ENCODE data around the gene ARIH2.

ARIH2 gene

GRCh38 chr3:48974076-48974864 lies 55.6 kb downstream of the ARIH2 start:
- DNase-seq (ENCODE audit: low read depth, low spot score) = no peak

DNA sequence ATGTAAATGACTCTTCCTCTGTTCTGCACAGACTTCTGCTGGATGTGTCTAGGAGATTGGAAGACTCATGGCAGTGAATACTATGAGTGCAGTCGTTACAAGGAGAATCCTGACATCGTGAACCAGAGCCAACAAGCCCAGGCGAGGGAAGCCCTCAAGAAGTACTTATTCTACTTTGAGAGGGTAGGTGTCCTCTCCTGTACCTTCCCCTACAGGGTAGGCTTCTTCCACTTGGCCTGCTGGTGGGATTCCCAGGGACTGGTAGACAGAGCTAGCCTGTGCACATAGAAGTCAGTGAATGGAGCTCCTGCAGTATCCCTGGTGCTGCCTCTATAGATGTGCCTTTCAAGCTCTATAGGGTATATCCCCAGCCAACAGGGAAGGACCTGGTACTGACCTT lies 60.8 kb downstream of the ARIH2 start:
- no peak for DNase-seq (ENCODE audit: low read depth, low spot score)

DNA sequence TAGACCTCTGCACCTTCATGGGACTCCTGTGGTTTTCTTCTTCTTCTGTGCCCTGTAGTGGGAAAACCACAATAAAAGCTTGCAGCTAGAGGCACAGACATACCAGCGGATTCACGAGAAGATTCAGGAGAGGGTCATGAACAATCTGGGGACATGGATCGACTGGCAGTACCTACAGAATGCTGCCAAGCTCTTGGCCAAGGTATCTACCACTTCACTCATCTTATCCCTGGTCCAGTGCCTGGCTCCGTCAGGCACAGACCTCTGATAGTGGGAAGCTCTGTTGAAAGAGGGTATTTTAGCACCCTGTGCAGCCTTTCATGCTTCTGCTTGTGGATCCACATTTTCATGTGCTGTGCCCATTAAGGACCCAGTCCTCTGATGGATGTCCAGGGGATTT lies 61.7 kb downstream of the ARIH2 start:
- DNase-seq (ENCODE audit: low read depth, low spot score) = no peak

DNA sequence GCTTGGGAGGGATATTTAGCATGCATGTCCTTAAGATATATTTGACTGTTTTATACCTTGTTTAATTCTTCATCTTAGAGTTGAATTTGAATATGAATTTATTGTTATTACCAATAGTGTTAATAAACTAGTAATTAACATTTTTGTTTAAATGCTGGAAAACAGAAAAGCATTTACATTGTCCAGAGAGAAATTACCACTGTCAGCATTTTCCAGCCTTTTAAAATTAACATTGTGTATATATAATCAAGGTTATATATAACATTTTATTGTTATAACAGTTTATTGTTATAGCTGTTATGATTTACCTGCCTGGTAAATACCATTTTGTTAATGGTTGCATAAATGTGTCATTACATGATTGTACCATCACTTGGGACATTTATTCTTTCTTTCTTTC lies 63.4 kb downstream of the ARIH2 start:
- no peak for DNase-seq (ENCODE audit: low read depth, low spot score)

GRCh38 chr3:48982686-48983085 lies 64.0 kb downstream of the ARIH2 start:
- no peak for DNase-seq (ENCODE audit: low read depth, low spot score)

DNA sequence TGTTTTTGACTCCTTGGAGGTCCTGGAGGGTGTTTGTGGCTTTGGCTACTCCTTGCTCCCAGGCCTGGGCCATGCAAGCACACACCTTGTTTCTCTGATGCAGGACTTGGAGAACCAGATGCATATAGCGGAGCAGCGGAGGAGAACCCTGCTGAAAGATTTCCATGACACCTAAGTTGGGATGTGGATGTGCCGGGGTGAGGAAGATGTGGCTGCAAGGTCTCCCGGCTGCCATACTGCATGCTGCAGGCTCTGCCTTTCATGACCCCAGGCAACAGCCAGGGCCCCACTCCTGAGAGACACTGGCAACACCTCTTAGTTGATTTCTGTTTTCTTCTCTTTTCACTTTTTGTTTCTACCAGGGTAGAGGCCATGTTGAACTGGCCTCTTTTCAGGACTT lies 64.5 kb downstream of the ARIH2 start:
- DNase-seq (ENCODE audit: low read depth, low spot score) = no peak

GRCh38 chr3:48984663-48985062 lies 66.0 kb downstream of the ARIH2 start:
- DNase-seq (ENCODE audit: low read depth, low spot score) = no peak

GRCh38 chr3:48985831-48986376 lies 67.3 kb downstream of the ARIH2 start:
- no peak for DNase-seq (ENCODE audit: low read depth, low spot score)

DNA sequence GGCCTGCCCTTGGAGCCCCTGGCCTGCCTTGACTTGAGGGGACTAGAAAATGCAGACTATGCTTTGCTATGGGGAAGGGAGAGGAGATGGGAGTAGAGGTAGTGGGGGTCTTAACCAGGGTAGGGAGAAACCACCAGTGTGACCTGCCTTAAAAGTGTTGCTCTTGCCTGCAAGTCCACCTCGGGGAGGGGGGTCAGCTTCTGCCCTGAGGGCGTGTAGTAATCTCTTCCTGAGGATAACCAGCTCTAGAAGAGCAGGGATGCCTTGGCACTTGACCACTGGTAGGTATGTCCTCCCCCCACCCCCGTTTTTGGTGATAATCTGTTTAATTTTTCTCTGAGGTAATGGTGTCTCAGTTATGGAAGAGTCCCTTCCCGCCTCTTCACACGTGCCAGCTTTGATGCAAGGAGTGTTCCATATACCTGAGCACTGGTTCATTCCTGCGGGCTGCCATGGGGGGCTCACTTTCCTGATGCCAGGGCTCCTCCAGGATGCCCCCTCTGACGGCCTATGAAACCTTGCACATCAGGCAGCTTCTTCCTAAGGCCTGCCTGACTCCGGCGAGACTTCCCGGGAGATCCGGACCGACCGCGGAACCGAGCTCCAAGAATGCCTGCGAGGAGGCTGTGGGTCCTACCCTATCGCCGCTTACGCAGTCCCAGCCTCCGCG lies 70.6 kb downstream of the ARIH2 start:
- no peak for DNase-seq (ENCODE audit: low read depth, low spot score)

GRCh38 chr3:48989796-48990635 lies 71.4 kb downstream of the ARIH2 start, which contains the start of gene P4HTM:
TSS of gene P4HTM (plus strand) at chr3:48990241. CDS start at chr3:48990257, 16 bp downstream.
- peak; percentile 44 for DNase-seq (ENCODE audit: low read depth, low spot score)

DNA sequence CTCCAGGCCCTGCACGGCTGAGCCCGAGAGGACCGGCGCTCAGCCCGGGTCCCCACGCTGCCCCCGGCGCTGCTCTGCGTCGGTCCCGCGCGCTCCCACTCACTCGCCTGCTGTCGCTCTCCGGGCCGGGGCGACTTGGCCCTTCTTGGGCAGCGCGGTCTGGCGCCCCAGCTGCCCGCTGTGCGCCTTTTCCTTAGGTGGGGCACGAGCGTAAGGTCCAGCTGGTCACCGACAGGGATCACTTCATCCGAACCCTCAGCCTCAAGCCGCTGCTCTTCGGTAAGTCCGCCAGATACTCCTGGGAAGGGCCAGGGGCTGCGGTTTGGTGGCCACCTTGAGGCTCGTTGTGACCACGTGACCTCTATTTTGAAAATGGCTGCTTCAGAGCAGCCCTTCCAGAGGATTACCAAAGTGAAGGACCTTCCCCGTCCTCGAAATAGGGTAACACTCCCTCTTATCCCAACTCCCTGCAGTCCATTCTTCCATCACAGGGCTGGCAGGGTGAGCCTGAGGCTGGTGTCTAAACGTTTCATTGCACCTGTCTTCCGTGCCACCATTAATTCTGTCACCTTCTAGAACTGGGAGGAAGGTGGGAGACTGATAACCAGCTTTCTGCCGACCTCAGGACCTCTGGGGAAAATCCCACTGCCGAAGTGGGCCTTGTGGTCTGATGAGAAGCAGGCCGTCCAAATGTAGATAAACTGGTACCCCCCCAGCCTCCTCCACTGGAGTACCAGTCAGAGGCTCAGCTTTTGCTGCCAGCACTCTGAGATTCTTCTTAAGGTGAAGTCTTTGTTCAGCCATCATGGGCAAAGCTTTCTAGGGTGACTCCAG lies 72.2 kb downstream of the ARIH2 start:
- no peak for DNase-seq (ENCODE audit: low read depth, low spot score)

DNA sequence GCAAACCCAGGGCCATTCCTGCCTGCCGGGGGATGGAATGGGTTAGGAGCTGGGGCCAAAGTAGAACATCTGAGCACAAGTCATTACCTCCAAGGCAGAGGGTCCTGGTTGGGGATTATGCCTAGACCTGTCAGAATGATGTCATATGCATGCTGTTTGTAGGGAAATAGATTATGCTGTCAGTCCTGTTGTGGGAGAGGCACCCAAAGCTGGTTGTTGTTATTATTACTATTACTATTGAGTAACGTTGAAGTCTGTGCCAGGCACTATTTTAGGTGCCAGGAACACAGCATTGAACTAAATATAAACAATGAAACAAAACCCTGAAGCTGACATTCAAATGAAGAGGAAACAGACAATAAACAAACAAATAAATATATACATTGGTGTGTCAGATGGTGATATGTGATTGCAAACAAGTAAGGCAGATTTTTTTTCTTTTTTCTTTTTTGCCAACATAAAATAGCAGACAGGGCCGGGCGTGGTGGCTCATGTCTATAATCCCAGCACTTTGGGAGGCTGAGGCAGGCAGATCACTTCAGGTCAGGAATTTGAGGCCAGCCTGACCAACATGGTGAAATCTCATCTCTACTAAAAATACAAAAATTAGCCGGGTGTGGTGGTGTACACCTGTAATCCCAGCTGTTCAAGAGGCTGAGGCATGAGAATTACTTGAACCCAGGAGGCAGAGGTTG lies 73.4 kb downstream of the ARIH2 start:
- no peak for DNase-seq (ENCODE audit: low read depth, low spot score)

DNA sequence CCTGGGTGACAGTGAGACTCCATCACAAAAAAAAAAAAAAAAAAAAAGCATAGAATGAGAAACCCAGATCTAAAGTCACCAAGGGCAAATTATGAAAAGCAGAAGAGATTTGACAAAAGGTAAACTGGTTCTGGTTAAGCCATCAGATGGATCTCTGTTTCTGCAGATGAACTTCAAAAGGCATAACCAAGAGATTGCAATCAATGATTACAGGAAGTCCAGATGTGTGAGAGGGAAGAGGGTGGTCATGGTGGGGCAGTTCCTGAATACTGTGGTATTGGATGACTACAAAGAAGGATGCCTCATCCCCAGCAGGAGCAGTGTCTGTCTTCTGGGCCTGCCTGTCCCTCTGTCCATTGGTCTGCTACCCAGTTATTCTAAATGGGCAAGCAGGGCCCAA lies 75.2 kb downstream of the ARIH2 start:
- no peak for DNase-seq (ENCODE audit: low read depth, low spot score)

GRCh38 chr3:48996640-48997039 lies 78.0 kb downstream of the ARIH2 start:
- no peak for DNase-seq (ENCODE audit: low read depth, low spot score)

DNA sequence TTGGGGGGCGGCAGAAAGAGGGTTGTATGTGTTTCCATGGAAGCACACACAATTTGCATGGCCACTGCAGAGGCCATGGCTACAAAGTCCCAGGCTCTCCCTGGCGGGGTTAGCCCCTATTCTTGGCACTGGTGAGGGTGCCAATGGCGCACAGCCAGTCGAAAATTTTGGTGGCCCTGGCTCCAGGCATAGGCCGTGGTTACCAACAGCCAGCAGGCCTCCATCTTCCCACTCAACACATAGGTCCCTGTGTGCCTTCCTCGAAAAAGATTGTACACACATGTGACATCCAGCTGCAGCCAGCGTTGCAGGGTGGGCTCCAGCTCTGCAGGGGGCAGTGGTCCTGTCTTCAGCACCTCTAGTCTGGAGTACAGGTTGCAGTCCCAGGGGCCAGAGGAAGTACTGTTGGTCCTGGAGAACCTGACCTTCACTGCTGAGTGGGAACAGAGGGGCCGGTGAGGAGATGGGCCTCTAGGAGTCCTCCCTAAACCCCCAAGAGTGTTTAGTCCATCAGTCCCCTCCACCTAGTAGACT lies 78.5 kb downstream of the ARIH2 start:
- no peak for DNase-seq (ENCODE audit: low read depth, low spot score)

- DNase-seq (ENCODE audit: low read depth, low spot score) = no peak
Observed at GRCh38 chr3:48997714-48998637, 79.3 kb downstream of the ARIH2 start.

DNA sequence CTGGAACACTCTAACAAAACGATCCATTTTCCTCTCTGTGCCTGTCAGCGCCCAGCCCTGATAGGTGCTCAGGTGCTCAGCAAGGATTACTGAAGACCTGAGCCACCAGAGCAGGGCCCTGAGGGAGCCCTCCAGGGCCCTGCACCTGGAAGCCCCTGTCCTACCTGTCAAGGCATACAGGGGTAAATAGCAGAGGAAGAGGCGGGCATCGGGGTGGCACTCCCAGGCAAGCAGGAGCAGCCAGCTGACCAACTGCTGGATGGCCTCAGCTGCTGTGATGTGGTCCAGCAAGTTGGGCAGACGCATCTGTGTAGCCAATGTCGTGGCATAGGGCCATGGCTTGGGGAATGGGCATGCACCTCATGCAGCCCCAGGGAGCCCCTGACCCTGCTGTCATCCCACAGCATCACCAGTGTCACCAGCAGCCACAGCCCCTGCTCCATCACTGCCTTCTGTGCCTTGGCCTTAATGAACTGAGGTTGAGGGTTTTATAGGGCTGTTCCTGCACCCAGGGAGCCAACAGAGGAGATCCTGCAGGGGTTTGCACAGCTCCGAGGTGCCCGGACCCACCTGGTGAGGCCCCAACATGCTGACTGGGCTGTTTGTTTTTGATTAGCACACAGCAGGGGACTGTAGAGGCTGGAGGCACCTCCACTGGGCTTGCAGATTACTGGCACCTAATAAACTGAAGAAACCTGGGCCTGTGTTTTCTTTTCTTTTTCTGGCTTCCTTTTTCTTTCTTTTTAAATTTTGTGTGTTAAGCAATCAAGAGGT lies 80.6 kb downstream of the ARIH2 start:
- DNase-seq (ENCODE audit: low read depth, low spot score) = no peak

GRCh38 chr3:49001155-49001554 lies 82.5 kb downstream of the ARIH2 start:
- DNase-seq (ENCODE audit: low read depth, low spot score) = no peak

Data from activated CD4-positive, CD25-positive, alpha-beta regulatory T cell treated with anti-CD3 and anti-CD28 coated beads, Interleukin-2, amount 50 U/mL, for 16 hours (primary cell).